ENCODE results near the gene SSC4D.

DNA sequence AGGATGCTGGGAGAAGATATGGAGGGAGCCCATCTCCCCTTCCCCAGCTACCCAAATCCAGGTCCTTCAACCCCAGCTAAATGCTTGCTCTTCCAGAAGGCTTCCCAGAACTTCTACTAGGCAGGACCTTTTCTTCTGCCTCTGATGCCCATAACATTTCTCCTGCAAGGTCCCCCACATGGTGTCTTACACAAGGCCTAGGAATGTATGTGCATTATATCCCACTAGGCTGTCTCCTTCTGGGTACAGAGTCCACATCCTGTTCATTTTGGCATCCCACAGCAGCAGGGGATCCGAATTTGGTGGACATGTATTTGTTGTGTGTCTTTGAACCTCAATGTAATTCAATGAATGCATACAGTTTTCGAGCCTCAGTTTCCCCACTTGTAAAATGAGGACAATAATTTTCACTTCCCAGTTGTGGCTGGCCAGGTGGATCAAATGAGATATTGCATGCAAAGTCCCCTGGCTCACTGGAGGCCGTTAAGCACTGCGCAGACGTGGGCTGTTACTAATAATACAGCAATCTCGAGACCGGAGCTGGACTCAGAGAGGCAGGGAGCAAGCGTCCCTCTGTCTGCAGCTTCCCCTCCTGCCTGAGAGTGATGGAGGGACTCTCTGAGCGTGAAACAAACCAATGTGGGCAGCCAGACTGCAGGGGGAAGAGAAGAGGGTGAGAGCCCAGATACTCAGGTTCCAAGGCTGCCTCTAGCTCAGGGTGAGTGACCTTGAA lies 32.1 kb downstream of the SSC4D start:
- TF ChIP-seq, protein P1, sequence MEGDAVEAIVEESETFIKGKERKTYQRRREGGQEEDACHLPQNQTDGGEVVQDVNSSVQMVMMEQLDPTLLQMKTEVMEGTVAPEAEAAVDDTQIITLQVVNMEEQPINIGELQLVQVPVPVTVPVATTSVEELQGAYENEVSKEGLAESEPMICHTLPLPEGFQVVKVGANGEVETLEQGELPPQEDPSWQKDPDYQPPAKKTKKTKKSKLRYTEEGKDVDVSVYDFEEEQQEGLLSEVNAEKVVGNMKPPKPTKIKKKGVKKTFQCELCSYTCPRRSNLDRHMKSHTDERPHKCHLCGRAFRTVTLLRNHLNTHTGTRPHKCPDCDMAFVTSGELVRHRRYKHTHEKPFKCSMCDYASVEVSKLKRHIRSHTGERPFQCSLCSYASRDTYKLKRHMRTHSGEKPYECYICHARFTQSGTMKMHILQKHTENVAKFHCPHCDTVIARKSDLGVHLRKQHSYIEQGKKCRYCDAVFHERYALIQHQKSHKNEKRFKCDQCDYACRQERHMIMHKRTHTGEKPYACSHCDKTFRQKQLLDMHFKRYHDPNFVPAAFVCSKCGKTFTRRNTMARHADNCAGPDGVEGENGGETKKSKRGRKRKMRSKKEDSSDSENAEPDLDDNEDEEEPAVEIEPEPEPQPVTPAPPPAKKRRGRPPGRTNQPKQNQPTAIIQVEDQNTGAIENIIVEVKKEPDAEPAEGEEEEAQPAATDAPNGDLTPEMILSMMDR (IDR thresholded peaks at IDR 0.05; ENCODE audit: insufficient read depth, low read depth, low read length): no peak
- no peak for TF ChIP-seq EZH2 (IDR thresholded peaks at IDR 0.05; ENCODE audit: insufficient read depth, low read length)
